HepG2 (cell line): ENCODE measurements around the gene TMEM217. TPM values are rescaled to one million over a fixed set of nuclear protein-coding genes. Genes with fewer than 3 reads are reported as not detected.

Source experiments
- EP300 ChIP-seq, 3 experiments: sonication (generic) in 1 of 3; formaldehyde crosslinking in 1 of 3; IDR thresholded peaks; 2 replicates each; pipeline versions ENCODE4 v1.5.1 to v1.6.1; 2011 to 2020; ENCODE audit warnings: low read depth in 2 of 3, low read length in 2 of 3, borderline replicate concordance in 1 of 3, improper control_type of control experiment in 1 of 3, mild to moderate bottlenecking in 1 of 3, missing genetic modification reagents in 1 of 3, moderate library complexity in 1 of 3
- MBNL3 ChIP-seq: fragments of 250-450 bp; sonication (Bioruptor Pico); conservative IDR thresholded peaks from 2 replicates; pipeline ENCODE4 v1.8.0; 2022; ENCODE audit warnings: mild to moderate bottlenecking, inconsistent platforms
- PAX8 ChIP-seq: sonication (generic); formaldehyde crosslinking; IDR thresholded peaks from 2 replicates; pipeline ENCODE4 v1.8.0; 2022; ENCODE audit warnings: mild to moderate bottlenecking, missing genetic modification reagents, borderline replicate concordance
- RFX5 ChIP-seq: IDR thresholded peaks from 2 replicates; pipeline ENCODE4 v1.6.1; 2011; ENCODE audit warnings: low read depth, low read length, improper control_type of control experiment
- SAP130 ChIP-seq: IDR thresholded peaks from 2 replicates; pipeline ENCODE4 v1.6.1; 2016; ENCODE audit warnings: low read depth
- SOX5 ChIP-seq: IDR thresholded peaks from 2 replicates; pipeline ENCODE4 v1.6.1; 2016; ENCODE audit warnings: borderline replicate concordance
- ZFP36L2 ChIP-seq: sonication (generic); formaldehyde crosslinking; IDR thresholded peaks from 2 replicates; pipeline ENCODE4 v1.4.0; 2020; ENCODE audit warnings: missing genetic modification reagents
- ZNF724P ChIP-seq: sonication (generic); formaldehyde crosslinking; IDR thresholded peaks from 2 replicates; pipeline ENCODE4 v1.8.0; 2022; ENCODE audit warnings: missing genetic modification reagents, borderline replicate concordance
- ZNF781 ChIP-seq: sonication (generic); formaldehyde crosslinking; IDR thresholded peaks from 2 replicates; pipeline ENCODE4 v1.5.1; 2020; ENCODE audit warnings: borderline replicate concordance, mild to moderate bottlenecking, missing genetic modification reagents; ENCODE audit errors: not compliant biosample characterization
- ZNF83 ChIP-seq: sonication (generic); formaldehyde crosslinking; IDR thresholded peaks from 2 replicates; pipeline ENCODE4 v1.4.0; 2020; ENCODE audit warnings: missing genetic modification reagents, mild to moderate bottlenecking, borderline replicate concordance
- ZNF879 ChIP-seq: sonication (generic); formaldehyde crosslinking; IDR thresholded peaks from 2 replicates; pipeline ENCODE4 v1.8.1; 2023; ENCODE audit warnings: missing genetic modification reagents
- polyA plus RNA-seq, 8 experiments: library from polyadenylated mRNA; depleted of rRNA in 3 of 8; stranded (reverse) in 7 of 8; unstranded in 1 of 8; fragments of >200 nt; fragmentation: Illumina TruSeq in 4 of 8; extraction: Trizol in 4 of 8; gene quantifications; 2 replicates each; pipeline versions ENCODE4 v1.2.1 to v1.2.3, GENCODE V29; 2011 to 2016; ENCODE audit warnings: low read depth in 4 of 8, missing spikeins in 1 of 8, mixed read lengths in 1 of 8; ENCODE audit not compliant: insufficient read depth in 1 of 8
- total RNA-seq, 5 experiments: library from RNA; depleted of rRNA; stranded (reverse); fragments of >200 nt; fragmentation: Illumina TruSeq; extraction: Trizol; gene quantifications; 2 replicates each; pipeline ENCODE4 v1.2.3, GENCODE V29; 2016; ENCODE audit warnings: low read depth in 1 of 5
- TF ChIP-seq, protein P1 (sequence below): sonication (generic); formaldehyde crosslinking; IDR thresholded peaks from 2 replicates; pipeline ENCODE4 v1.9.0; 2022; ENCODE audit warnings: low read depth, missing genetic modification reagents
- TF ChIP-seq, protein P2 (sequence below): sonication (generic); formaldehyde crosslinking; IDR thresholded peaks from 2 replicates; pipeline ENCODE4 v1.4.0; 2020; ENCODE audit warnings: missing genetic modification reagents, mild to moderate bottlenecking, borderline replicate concordance
- TF ChIP-seq, protein P3 (sequence below): IDR thresholded peaks from 2 replicates; pipeline ENCODE4 v1.6.1; 2016; ENCODE audit warnings: low read depth, borderline replicate concordance
- TF ChIP-seq, protein P4 (sequence below): sonication (generic); formaldehyde crosslinking; IDR thresholded peaks from 2 replicates; pipeline ENCODE4 v1.5.0; 2020; ENCODE audit warnings: mild to moderate bottlenecking, missing genetic modification reagents, moderate library complexity
- TF ChIP-seq, protein P5 (sequence below): sonication (generic); formaldehyde crosslinking; IDR thresholded peaks from 2 replicates; pipeline ENCODE4 v1.5.0; 2020; ENCODE audit warnings: missing genetic modification reagents
- TF ChIP-seq, protein P6 (sequence below): sonication (generic); formaldehyde crosslinking; IDR thresholded peaks from 2 replicates; pipeline ENCODE4 v1.9.0; 2022; ENCODE audit warnings: missing genetic modification reagents, mild to moderate bottlenecking, borderline replicate concordance

TMEM217 gene
- total and polyA plus RNA-seq, 2 of the 13 experiments (the other 11 are each of a cell fraction or from before 2014, with no cell fraction given) = 2.3 to 3.4 TPM

DNA sequence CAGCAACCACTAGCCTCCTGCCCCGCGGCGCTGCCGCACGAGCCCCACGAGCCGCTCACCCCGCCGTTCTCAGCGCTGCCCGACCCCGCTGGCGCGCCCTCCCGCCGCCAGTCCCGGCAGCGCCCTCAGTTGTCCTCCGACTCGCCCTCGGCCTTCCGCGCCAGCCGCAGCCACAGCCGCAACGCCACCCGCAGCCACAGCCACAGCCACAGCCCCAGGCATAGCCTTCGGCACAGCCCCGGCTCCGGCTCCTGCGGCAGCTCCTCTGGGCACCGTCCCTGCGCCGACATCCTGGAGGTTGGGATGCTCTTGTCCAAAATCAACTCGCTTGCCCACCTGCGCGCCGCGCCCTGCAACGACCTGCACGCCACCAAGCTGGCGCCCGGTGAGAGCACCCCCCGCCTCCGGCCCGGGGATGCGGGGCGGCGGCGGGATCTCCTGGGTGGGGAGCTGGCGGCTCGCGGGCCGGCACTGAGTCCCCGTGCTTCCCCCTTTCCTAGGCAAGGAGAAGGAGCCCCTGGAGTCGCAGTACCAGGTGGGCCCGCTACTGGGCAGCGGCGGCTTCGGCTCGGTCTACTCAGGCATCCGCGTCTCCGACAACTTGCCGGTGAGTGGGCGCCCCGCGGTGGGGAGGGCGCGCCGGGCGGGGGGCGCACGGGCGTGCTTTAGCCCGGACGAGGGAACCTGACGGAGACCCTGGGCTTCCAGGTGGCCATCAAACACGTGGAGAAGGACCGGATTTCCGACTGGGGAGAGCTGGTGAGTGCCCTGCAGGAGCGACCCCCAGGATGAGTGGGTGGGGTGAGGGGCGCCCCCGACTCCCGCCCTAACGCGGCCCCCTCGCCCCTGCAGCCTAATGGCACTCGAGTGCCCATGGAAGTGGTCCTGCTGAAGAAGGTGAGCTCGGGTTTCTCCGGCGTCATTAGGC, 87.4 kb downstream of the TMEM217 start (continued):
- TF ChIP-seq SAP130 (CRISPR knock-in tag) (0 out of 2 replicates have a peak, but pooled peaks have one; percentile 19), ZFP36L2 (CRISPR knock-in tag) (no peak), RFX5 (no peak), MBNL3 (CRISPR knock-in tag) (no peak), ZNF83 (CRISPR knock-in tag) (no peak), EP300 (IDR thresholded peaks at IDR 0.05; ENCODE audit: low read depth in 2 of 2, low read length in 2 of 2) (no peak), EP300 (CRISPR knock-in tag; IDR thresholded peaks at IDR 0.05; ENCODE audit: borderline replicate concordance) (no peak), PAX8 (no peak), ZNF781 (CRISPR knock-in tag) (no peak), ZNF879 (CRISPR knock-in tag) (peak; percentile 91), SOX5 (CRISPR knock-in tag) (no peak), ZNF724P (peak; percentile 37; the same call in 1 of the 2 replicates)
- TF ChIP-seq, protein P1, sequence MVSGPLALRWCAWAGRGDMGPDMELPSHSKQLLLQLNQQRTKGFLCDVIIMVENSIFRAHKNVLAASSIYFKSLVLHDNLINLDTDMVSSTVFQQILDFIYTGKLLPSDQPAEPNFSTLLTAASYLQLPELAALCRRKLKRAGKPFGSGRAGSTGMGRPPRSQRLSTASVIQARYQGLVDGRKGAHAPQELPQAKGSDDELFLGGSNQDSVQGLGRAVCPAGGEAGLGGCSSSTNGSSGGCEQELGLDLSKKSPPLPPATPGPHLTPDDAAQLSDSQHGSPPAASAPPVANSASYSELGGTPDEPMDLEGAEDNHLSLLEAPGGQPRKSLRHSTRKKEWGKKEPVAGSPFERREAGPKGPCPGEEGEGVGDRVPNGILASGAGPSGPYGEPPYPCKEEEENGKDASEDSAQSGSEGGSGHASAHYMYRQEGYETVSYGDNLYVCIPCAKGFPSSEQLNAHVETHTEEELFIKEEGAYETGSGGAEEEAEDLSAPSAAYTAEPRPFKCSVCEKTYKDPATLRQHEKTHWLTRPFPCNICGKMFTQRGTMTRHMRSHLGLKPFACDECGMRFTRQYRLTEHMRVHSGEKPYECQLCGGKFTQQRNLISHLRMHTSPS (CRISPR knock-in tag) = no peak; the same call in none of the 2 replicates
- TF ChIP-seq, protein P2, sequence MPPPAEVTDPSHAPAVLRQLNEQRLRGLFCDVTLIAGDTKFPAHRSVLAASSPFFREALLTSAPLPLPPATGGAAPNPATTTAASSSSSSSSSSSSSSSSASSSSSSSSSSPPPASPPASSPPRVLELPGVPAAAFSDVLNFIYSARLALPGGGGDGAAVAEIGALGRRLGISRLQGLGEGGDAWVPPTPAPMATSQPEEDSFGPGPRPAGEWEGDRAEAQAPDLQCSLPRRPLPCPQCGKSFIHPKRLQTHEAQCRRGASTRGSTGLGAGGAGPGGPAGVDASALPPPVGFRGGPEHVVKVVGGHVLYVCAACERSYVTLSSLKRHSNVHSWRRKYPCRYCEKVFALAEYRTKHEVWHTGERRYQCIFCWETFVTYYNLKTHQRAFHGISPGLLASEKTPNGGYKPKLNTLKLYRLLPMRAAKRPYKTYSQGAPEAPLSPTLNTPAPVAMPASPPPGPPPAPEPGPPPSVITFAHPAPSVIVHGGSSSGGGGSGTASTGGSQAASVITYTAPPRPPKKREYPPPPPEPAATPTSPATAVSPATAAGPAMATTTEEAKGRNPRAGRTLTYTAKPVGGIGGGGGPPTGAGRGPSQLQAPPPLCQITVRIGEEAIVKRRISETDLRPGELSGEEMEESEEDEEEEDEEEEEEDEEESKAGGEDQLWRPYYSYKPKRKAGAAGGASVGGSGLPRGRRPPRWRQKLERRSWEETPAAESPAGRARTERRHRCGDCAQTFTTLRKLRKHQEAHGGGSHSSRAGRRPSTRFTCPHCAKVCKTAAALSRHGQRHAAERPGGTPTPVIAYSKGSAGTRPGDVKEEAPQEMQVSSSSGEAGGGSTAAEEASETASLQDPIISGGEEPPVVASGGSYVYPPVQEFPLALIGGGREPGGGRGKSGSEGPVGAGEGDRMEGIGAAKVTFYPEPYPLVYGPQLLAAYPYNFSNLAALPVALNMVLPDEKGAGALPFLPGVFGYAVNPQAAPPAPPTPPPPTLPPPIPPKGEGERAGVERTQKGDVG = no peak
- TF ChIP-seq, protein P3, sequence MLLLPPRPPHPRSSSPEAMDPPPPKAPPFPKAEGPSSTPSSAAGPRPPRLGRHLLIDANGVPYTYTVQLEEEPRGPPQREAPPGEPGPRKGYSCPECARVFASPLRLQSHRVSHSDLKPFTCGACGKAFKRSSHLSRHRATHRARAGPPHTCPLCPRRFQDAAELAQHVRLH (CRISPR knock-in tag) = no peak
- TF ChIP-seq, protein P4, sequence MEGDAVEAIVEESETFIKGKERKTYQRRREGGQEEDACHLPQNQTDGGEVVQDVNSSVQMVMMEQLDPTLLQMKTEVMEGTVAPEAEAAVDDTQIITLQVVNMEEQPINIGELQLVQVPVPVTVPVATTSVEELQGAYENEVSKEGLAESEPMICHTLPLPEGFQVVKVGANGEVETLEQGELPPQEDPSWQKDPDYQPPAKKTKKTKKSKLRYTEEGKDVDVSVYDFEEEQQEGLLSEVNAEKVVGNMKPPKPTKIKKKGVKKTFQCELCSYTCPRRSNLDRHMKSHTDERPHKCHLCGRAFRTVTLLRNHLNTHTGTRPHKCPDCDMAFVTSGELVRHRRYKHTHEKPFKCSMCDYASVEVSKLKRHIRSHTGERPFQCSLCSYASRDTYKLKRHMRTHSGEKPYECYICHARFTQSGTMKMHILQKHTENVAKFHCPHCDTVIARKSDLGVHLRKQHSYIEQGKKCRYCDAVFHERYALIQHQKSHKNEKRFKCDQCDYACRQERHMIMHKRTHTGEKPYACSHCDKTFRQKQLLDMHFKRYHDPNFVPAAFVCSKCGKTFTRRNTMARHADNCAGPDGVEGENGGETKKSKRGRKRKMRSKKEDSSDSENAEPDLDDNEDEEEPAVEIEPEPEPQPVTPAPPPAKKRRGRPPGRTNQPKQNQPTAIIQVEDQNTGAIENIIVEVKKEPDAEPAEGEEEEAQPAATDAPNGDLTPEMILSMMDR (CRISPR knock-in tag) = peak; percentile 19
- TF ChIP-seq, protein P5, sequence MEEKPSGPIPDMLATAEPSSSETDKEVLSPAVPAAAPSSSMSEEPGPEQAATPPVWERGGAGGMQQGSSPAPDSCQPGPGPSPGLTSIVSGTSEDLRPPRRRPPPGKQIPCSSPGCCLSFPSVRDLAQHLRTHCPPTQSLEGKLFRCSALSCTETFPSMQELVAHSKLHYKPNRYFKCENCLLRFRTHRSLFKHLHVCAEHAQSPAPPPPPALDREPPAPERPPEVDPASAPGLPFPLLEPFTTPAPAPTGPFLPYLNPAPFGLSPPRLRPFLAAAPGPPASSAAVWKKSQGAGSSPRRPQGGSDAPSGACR = peak; percentile 88; the same call in 1 of the 2 replicates
- TF ChIP-seq, protein P6, sequence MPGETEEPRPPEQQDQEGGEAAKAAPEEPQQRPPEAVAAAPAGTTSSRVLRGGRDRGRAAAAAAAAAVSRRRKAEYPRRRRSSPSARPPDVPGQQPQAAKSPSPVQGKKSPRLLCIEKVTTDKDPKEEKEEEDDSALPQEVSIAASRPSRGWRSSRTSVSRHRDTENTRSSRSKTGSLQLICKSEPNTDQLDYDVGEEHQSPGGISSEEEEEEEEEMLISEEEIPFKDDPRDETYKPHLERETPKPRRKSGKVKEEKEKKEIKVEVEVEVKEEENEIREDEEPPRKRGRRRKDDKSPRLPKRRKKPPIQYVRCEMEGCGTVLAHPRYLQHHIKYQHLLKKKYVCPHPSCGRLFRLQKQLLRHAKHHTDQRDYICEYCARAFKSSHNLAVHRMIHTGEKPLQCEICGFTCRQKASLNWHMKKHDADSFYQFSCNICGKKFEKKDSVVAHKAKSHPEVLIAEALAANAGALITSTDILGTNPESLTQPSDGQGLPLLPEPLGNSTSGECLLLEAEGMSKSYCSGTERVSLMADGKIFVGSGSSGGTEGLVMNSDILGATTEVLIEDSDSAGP (CRISPR knock-in tag) = no peak; the same call in none of the 2 replicates
